Uterus (tissue), 2 donors: ENCODE data around the gene FNBP1L.

ENCODE experiments used
- POLR2A ChIP-seq, 2 donors: fragments of 450-650 bp; IDR thresholded peaks; one replicate each; pipeline ENCODE4 v1.6.1; 2016; ENCODE audit warnings: antibody characterized with exemption in 2 of 2, mild to moderate bottlenecking in 1 of 2, moderate library complexity in 1 of 2
- TF ChIP-seq, protein P1 (sequence below), 4 experiments: fragments of 200-600 bp in 2 of 4; fragments of 450-650 bp in 2 of 4; sonication (generic) in 2 of 4; IDR thresholded peaks; one replicate each; pipeline ENCODE4 v1.5.1; 2016 to 2019; ENCODE audit warnings: antibody characterized with exemption in 4 of 4, mild to moderate bottlenecking in 2 of 4, moderate library complexity in 1 of 4

DNA sequence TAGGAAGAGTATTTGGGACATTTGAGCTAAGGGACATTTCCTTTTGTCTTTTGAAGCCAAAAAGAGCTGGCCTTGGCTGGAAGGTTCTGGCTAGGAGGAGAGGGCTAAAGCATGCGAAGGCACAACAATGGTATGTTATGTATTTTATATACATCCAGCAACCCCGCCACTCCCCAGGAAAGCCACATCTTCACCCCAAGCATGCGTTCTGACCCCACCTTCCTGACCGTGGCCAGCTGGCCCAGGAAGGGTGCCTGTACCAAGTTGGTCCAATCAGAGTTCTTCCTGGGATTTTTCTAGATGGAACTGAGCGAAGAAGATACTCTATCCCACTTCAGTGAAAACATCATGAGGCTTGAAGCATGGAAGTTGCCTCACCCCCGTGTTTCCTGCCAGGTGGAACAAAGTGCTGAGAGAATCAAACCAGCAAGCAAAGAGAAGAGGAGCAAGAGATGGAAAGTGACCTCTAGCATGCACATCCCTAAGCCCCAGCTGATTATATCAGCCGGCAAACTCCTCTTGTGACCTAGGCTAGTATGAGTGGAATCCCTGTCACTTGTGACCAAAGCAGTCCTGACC is 151.0 kb downstream of the FNBP1L start:
- no peak for TF ChIP-seq POLR2A (IDR thresholded peaks at IDR 0.05)
- TF ChIP-seq, protein P1, sequence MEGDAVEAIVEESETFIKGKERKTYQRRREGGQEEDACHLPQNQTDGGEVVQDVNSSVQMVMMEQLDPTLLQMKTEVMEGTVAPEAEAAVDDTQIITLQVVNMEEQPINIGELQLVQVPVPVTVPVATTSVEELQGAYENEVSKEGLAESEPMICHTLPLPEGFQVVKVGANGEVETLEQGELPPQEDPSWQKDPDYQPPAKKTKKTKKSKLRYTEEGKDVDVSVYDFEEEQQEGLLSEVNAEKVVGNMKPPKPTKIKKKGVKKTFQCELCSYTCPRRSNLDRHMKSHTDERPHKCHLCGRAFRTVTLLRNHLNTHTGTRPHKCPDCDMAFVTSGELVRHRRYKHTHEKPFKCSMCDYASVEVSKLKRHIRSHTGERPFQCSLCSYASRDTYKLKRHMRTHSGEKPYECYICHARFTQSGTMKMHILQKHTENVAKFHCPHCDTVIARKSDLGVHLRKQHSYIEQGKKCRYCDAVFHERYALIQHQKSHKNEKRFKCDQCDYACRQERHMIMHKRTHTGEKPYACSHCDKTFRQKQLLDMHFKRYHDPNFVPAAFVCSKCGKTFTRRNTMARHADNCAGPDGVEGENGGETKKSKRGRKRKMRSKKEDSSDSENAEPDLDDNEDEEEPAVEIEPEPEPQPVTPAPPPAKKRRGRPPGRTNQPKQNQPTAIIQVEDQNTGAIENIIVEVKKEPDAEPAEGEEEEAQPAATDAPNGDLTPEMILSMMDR (IDR thresholded peaks at IDR 0.05) = no peak
